ENCODE results near the gene ZBTB44.
"Not testable (repeated sequence)": the region's sequence is repeated elsewhere in the genome, so short reads cannot be mapped to it uniquely, and the experiment has no call there.

GRCh38 chr11:130193551-130193950 is 121.2 kb downstream of the ZBTB44 start:
- TF ChIP-seq CTCF, POLR2A (IDR thresholded peaks at IDR 0.05): not testable (repeated sequence)

All from body of pancreas (tissue), 4 donors.